Tibial artery (tissue), 4 donors: Measurements from ENCODE around the gene TPM4.
A peak's percentile ranks its signal among the peaks of the same experiment; 100 is the strongest.

Experiments used
- DNase-seq, 2 donors: peaks; one replicate each; pipeline ENCODE4 v3.0.0-alpha.2; 2019
- H3K27ac ChIP-seq, 2 donors: fragments of 200-600 bp; sonication (generic) in 1 of 2; 1 replicate in 1 of 2; 2 replicates in 1 of 2; pipeline ENCODE4 v1.5.1; 2018 to 2019; ENCODE audit warnings: mild to moderate bottlenecking in 1 of 2
- H3K27me3 ChIP-seq, 2 donors: fragments of 200-600 bp; sonication (generic) in 1 of 2; one replicate each; pipeline versions ENCODE4 v1.5.1 to v1.6.0; 2016 to 2019
- H3K36me3 ChIP-seq, 3 donors: fragments of 200-600 bp; sonication (generic) in 2 of 3; one replicate each; pipeline ENCODE4 v1.5.1; 2016 to 2019; ENCODE audit warnings: mild to moderate bottlenecking in 2 of 3
- H3K4me1 ChIP-seq, 4 donors: fragments of 200-600 bp; sonication (generic) in 2 of 4; 1 replicate in 3 of 4; 2 replicates in 1 of 4; pipeline ENCODE4 v1.5.1; 2016 to 2019
- H3K4me3 ChIP-seq, 2 donors: fragments of 200-600 bp; sonication (generic) in 1 of 2; 1 replicate in 1 of 2; 2 replicates in 1 of 2; pipeline ENCODE4 v1.5.1; 2018 to 2019; ENCODE audit warnings: mild to moderate bottlenecking in 2 of 2
- H3K9me3 ChIP-seq, 3 donors: fragments of 200-600 bp; sonication (generic) in 1 of 3; one replicate each; pipeline ENCODE4 v1.5.1; 2016 to 2019
- intact Hi-C: fragments of 100-400 bp; cut with DNase I; formaldehyde crosslinking; loops from one replicate; pipeline ENCODE4 v1.15.0; 2023; ENCODE audit warnings: low total_unique reads
- TF ChIP-seq, protein P1 (sequence below), 2 experiments: fragments of 200-600 bp in 1 of 2; fragments of 450-650 bp in 1 of 2; IDR thresholded peaks; one replicate each; pipeline ENCODE4 v1.5.1; 2017 to 2019; ENCODE audit warnings: antibody characterized with exemption in 2 of 2, mild to moderate bottlenecking in 1 of 2, moderate library complexity in 1 of 2

The TPM4 gene

GRCh38 chr19:16087940-16088339 is 11.6 kb downstream of the TPM4 start:
- Histone ChIP-seq H3K27ac (peak overlapping the region; percentile 32 to 38), H3K4me3 (no peak overlapping the region), H3K27me3 (no peaks in the 10 kb centered on the region), H3K9me3 (no peaks in the 10 kb centered on the region), H3K4me1 (peaks cover 0 to 62% (median 31%) of the 10 kb centered on the region in 4 donors), H3K36me3 (peaks cover 99 to 100% (median 100%) of the 10 kb centered on the region in 3 donors)
- no peak for DNase-seq
- TF ChIP-seq, protein P1, sequence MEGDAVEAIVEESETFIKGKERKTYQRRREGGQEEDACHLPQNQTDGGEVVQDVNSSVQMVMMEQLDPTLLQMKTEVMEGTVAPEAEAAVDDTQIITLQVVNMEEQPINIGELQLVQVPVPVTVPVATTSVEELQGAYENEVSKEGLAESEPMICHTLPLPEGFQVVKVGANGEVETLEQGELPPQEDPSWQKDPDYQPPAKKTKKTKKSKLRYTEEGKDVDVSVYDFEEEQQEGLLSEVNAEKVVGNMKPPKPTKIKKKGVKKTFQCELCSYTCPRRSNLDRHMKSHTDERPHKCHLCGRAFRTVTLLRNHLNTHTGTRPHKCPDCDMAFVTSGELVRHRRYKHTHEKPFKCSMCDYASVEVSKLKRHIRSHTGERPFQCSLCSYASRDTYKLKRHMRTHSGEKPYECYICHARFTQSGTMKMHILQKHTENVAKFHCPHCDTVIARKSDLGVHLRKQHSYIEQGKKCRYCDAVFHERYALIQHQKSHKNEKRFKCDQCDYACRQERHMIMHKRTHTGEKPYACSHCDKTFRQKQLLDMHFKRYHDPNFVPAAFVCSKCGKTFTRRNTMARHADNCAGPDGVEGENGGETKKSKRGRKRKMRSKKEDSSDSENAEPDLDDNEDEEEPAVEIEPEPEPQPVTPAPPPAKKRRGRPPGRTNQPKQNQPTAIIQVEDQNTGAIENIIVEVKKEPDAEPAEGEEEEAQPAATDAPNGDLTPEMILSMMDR (IDR thresholded peaks at IDR 0.05) = no peak
- intact Hi-C loops = no loop called here

DNA sequence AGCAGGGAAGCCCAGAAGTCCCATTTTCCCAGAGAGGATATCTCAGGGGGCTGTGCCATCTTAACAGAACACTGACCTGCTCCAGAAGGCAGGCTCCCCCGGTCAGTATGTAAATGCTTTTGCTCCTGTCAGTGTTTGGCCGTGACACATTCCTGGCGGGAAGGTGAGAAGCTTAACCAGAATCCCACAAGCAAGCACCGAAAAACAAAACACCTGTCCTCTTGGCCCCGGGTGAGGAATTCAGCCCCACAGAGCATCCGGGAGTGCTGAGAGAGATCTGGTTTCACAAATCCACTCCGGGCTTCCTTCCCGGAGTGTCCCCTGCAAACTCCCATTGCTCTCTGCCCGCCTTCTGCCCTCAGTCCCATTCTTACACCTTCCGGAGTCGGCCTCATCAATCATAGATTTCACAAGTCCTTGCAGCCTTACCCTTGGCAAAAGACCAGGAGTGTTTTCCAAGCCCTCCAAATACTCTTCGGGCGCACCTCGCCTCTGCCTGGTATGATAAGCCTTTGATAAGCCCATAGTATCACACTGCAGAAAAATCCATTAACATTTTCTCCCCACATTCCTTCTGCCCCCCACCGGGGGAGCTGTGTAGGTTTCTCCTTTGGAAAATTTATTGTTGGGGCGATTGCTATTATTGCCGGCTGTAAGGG is 12.2 kb downstream of the TPM4 start:
- TF ChIP-seq, protein P1 (IDR thresholded peaks at IDR 0.05) = no peak
- H3K27me3 ChIP-seq = no peaks in the 10 kb centered on the region
- peaks cover 0 to 62% (median 30%) of the 10 kb centered on the region in 4 donors for H3K4me1 ChIP-seq
- no peak for DNase-seq
- H3K36me3 ChIP-seq = peaks cover 99 to 100% (median 100%) of the 10 kb centered on the region in 3 donors
- H3K9me3 ChIP-seq = no peaks in the 10 kb centered on the region
- H3K27ac ChIP-seq = peak overlapping the region; percentile 32 to 38
- H3K4me3 ChIP-seq = no peak overlapping the region
- intact Hi-C loops = no loop called here

GRCh38 chr19:16089010-16089846 is 12.9 kb downstream of the TPM4 start:
- H3K4me3 ChIP-seq = no peak overlapping the region
- H3K27me3 ChIP-seq = no peaks in the 10 kb centered on the region
- intact Hi-C loops = no loop called here
- H3K9me3 ChIP-seq = no peaks in the 10 kb centered on the region
- peak overlapping the region in 1 of 2 donors; percentile 32 for H3K27ac ChIP-seq
- TF ChIP-seq, protein P1 (IDR thresholded peaks at IDR 0.05) = no peak
- peaks cover 0 to 62% (median 32%) of the 10 kb centered on the region in 4 donors for H3K4me1 ChIP-seq
- H3K36me3 ChIP-seq = peaks cover 100% of the 10 kb centered on the region in 3 donors
- no peak for DNase-seq

DNA sequence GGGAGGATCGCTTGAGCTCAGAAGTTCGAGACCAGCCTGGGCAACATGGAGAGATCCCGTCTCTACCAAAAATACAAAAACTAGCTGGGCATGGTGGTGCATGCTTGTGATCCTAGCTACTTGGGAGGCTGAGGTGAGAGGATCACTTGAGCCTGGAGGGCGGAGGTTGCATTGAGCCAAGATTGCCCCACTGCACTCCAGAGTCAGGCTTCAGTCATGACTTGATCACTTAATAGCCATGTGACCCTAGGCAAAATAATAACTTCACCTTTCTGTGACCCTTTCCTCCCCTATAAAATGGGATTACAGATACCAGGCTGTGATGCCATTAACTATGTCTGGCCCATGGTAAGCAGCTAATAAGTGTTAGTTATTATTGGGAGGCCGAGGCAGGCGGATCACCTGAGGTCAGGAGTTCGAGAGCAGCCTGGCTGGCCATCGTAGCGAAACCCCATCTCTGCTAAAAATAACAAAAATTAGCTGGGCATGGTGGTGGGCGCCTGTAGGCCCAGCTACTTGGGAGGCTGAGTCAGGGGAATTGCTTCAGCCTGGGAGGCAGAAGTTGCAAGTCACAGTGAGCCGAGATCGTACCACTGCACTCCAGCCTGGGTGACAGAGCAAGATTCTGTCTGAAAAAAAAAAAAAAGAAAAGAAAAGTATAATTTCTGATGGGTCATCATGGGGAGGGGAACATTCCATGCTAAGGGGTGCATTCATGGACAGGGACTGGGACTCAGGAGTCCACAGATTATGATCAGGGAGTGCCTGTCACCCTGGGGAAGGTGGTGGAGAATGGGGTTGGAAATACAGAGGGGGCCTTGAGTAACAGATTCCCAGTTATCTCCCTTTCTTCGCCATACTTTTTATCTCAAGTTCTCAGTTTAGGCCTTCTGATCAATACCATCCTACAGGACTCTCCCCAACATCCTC is 15.5 kb downstream of the TPM4 start:
- no peak for DNase-seq
- Histone ChIP-seq H3K4me3 (no peak overlapping the region), H3K27me3 (no peaks in the 10 kb centered on the region), H3K9me3 (no peaks in the 10 kb centered on the region), H3K4me1 (peaks cover 0 to 61% (median 33%) of the 10 kb centered on the region in 4 donors), H3K36me3 (peaks cover 99 to 100% (median 100%) of the 10 kb centered on the region in 3 donors), H3K27ac (peak overlapping the region in 1 of 2 donors; percentile 61)
- TF ChIP-seq, protein P1 (IDR thresholded peaks at IDR 0.05) = no peak
- intact Hi-C loops = no loop called here
